Superior temporal gyrus (tissue), 1 donor: Measurements from ENCODE around the gene GBP5.
"Not testable (repeated sequence)": the region's sequence is repeated elsewhere in the genome, so short reads cannot be mapped to it uniquely, and the experiment has no call there.

Experiments used
- DNase-seq: peaks from one replicate; pipeline ENCODE4 v3.0.0-alpha.2; 2016; ENCODE audit errors: extremely low spot score

The GBP5 gene

GRCh38 chr1:89280766-89281165, 8.1 kb upstream of the GBP5 start:
- DNase-seq: no peak

- DNase-seq: no peak
Observed at GRCh38 chr1:89279011-89279466, 6.4 kb upstream of the GBP5 start.

GRCh38 chr1:89277725-89278124, 5.1 kb upstream of the GBP5 start:
- DNase-seq: no peak

GRCh38 chr1:89276690-89277089, 4.0 kb upstream of the GBP5 start:
- no peak for DNase-seq

- no peak for DNase-seq
Observed at GRCh38 chr1:89274411-89274857, 1.8 kb upstream of the GBP5 start.

- DNase-seq: no peak
Observed at GRCh38 chr1:89273324-89273778, 691 bp upstream of the GBP5 start.

- DNase-seq: no peak
Observed at GRCh38 chr1:89271341-89272015, 1.2 kb downstream of the GBP5 start.

- no peak for DNase-seq
Observed at GRCh38 chr1:89270423-89270822, 2.2 kb downstream of the GBP5 start.

GRCh38 chr1:89269277-89269676, 3.4 kb downstream of the GBP5 start:
- DNase-seq: no peak

- no peak for DNase-seq
Observed at GRCh38 chr1:89262643-89263042, 10.0 kb downstream of the GBP5 start.

- no peak for DNase-seq
Observed at GRCh38 chr1:89261926-89262515, 10.6 kb downstream of the GBP5 start.

- DNase-seq: peak; percentile 46
Observed at GRCh38 chr1:89260566-89261255, 11.9 kb downstream of the GBP5 start.

GRCh38 chr1:89260042-89260441, 12.6 kb downstream of the GBP5 start:
- no peak for DNase-seq

GRCh38 chr1:89259283-89259971, 13.2 kb downstream of the GBP5 start:
- DNase-seq: no peak

GRCh38 chr1:89257041-89257440, 15.6 kb downstream of the GBP5 start:
- no peak for DNase-seq

GRCh38 chr1:89255581-89255980, 17.1 kb downstream of the GBP5 start:
- not testable (repeated sequence) for DNase-seq

GRCh38 chr1:89254658-89255287, 17.9 kb downstream of the GBP5 start:
- DNase-seq: no peak

- no peak for DNase-seq
Observed at GRCh38 chr1:89243046-89243445, 29.6 kb downstream of the GBP5 start.
